Uterus (tissue), 2 donors: ENCODE results near the gene NOSTRIN.

Experiments
- CTCF ChIP-seq, 4 experiments: fragments of 200-600 bp in 2 of 4; fragments of 450-650 bp in 2 of 4; sonication (generic) in 2 of 4; IDR thresholded peaks; one replicate each; pipeline ENCODE4 v1.5.1; 2016 to 2019; ENCODE audit warnings: antibody characterized with exemption in 4 of 4, mild to moderate bottlenecking in 2 of 4, moderate library complexity in 1 of 4
- POLR2A ChIP-seq, 2 donors: fragments of 450-650 bp; IDR thresholded peaks; one replicate each; pipeline ENCODE4 v1.6.1; 2016; ENCODE audit warnings: antibody characterized with exemption in 2 of 2, mild to moderate bottlenecking in 1 of 2, moderate library complexity in 1 of 2

GRCh38 chr2:168789776-168790175 is 12.7 kb upstream of the NOSTRIN start:
- TF ChIP-seq CTCF (IDR thresholded peaks at IDR 0.05) (no peak), POLR2A (IDR thresholded peaks at IDR 0.05) (no peak)
